Measurements from ENCODE around the gene MSMP.

DNA sequence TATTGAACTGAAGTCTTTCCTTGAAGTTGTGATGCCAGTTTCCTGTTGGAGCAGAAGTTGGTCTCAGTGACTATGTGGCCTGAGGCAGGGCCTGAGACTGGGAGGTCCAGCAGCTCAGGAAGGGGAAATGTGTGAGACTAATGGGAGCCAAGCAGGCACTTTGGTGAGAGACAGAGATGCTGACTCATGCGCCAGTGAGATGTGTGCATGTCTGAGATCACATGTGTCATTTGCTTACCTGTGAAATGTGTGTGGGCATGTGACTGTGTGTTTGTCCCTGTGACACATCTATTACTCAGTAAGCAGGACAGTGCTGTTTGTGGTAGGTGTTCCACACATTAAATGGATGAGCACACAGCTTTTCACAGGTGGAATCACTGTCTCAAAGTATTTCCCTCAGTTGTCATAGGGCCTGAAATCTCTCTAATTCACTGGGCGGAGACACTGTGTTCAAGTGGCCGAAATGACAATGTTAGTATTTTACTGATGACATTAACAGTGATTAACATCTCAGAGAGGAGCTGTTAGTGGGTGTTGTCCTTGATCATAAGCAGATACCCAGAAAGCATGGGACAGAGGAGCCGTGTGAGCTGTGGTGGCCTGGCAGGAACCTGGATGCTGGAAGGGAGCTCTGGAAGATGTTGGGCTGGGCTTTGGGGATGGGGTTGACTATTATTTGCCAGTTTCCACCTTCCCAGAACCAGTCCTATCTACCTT lies 44.7 kb upstream of the MSMP start:
- TF ChIP-seq, protein P1, sequence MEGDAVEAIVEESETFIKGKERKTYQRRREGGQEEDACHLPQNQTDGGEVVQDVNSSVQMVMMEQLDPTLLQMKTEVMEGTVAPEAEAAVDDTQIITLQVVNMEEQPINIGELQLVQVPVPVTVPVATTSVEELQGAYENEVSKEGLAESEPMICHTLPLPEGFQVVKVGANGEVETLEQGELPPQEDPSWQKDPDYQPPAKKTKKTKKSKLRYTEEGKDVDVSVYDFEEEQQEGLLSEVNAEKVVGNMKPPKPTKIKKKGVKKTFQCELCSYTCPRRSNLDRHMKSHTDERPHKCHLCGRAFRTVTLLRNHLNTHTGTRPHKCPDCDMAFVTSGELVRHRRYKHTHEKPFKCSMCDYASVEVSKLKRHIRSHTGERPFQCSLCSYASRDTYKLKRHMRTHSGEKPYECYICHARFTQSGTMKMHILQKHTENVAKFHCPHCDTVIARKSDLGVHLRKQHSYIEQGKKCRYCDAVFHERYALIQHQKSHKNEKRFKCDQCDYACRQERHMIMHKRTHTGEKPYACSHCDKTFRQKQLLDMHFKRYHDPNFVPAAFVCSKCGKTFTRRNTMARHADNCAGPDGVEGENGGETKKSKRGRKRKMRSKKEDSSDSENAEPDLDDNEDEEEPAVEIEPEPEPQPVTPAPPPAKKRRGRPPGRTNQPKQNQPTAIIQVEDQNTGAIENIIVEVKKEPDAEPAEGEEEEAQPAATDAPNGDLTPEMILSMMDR (IDR thresholded peaks at IDR 0.05), result no peak
- TF ChIP-seq POLR2A (IDR thresholded peaks at IDR 0.05), result no peak
- no peak for TF ChIP-seq POLR2AphosphoS5 (IDR thresholded peaks at IDR 0.05)
